PC-3 (cell line): ENCODE measurements around the gene ANAPC4.

Source experiments
- CTCF ChIP-seq: fragments of 300-600 bp; sonication (generic); conservative IDR thresholded peaks from 2 replicates; pipeline ENCODE4 v1.5.1; 2017; ENCODE audit warnings: antibody characterized with exemption, low read depth, mild to moderate bottlenecking, low read length
- EZH2 ChIP-seq: fragments of 300-600 bp; sonication (generic); IDR thresholded peaks from one replicate; pipeline ENCODE4 v1.6.1; 2017; ENCODE audit warnings: antibody characterized with exemption, mild to moderate bottlenecking, low read length; ENCODE audit not compliant: unreplicated experiment
- EZH2phosphoT487 ChIP-seq: fragments of 300-600 bp; sonication (generic); IDR thresholded peaks from 2 replicates; pipeline ENCODE4 v1.6.1; 2018; ENCODE audit warnings: mild to moderate bottlenecking, antibody characterized with exemption, low read length, borderline replicate concordance

GRCh38 chr4:25383647-25384046, 6.6 kb downstream of the ANAPC4 start:
- TF ChIP-seq CTCF = no peak
- TF ChIP-seq EZH2 = no peak
- TF ChIP-seq EZH2phosphoT487 = no peak
